Measurements from ENCODE around the gene PGAP2. TPM values are rescaled to one million over a fixed set of nuclear protein-coding genes. Genes with fewer than 3 reads are reported as not detected.

The PGAP2 gene
- total RNA-seq, 1 donor from 2014 or later, result 49.1 TPM

DNA sequence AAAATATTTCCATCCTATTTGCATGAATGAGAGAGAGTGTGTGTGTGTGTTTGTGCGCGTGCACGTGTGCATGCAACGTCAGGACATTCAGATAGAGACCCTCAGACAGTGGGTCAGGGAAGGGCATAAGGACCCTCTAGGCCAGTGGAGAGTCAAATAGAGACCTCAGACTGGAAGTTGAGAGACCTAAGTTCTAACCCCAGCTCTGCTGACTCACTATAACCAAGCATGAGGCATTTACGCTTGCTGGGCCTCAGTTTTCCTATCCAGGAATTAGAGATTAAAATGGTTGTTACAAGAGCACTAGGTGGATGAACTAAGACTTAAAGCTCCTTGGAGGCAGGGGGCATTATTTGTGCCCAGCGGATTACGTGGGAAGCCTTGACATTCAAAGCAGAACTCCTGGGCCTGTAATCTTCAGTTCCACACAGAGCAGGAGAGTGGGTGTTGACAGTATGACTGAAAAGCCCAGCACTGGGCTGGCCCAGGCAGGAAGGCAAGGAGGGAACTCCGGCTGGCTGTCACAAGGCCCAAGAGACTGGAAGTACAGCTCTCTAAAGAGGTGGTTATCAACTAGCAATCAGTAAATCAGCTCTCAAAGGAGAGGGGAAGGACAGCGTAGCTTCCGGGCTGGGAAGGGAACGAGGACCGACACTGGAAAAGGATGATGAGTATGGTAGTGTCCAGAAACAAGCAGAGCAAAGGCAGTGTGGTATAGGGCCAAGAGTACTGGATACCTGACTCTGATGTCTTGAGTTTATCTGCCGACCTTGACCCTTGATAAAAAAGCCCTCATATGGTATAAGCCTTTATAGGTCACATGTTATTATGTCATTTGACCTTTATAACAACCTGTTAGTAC lies 23.2 kb downstream of the PGAP2 start:
- no peak for DNase-seq (ENCODE audit: low spot score)

DNA sequence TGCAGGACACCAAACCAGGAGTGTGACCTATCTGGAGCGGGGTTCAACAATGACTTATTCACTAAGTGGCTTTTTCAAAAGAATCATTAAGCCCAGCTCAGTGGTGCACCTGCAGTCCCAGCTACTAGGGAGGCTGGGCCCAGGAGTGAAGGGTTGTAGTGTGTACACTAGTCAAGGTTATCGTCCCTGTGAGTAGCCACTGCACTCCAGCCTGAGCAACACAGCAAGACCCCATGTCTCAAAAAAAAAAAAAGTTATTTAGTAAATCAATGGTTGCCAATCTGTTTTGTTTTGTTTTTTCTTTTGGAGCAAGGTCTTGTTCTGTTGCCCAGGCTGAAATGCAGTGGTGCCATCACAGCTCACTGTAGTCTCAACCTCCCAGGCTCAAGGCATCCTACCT lies 24.5 kb downstream of the PGAP2 start:
- DNase-seq (ENCODE audit: low spot score), result no peak

DNA sequence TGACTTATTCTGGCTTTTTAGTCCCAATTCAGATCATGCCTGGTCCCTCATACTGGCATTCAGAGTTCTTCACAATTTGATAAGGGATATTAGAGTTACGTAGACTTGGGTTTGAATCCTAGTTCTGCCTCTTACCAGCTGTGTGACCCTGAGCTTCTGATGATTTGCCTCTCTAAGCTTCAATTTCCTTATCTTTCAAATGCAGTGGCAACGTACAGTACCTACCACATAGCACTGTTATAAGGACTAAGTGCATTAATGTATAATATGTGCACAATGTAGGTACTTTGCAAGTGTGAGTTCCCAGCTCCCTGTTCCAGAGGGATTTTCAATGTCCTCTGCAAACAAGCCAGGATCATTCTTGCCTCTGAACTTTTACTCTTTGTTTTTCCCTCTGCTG lies 25.1 kb downstream of the PGAP2 start:
- no peak for DNase-seq (ENCODE audit: low spot score)

DNA sequence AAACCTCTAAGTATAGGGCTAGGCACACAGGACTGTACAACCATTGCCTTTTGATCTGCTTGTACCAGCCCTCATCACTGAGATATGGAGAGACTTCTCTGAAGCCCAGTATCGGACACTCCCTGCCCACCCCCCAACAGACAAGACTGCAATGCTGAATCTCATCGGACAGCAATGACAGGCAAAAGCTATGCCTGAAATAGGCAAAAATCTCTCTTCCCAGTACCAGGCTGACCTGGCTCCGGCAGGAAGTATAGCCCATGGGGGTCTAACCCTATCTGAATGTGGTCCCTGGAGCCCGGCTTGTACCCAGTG lies 25.9 kb downstream of the PGAP2 start:
- DNase-seq (ENCODE audit: low spot score), result no peak

DNA sequence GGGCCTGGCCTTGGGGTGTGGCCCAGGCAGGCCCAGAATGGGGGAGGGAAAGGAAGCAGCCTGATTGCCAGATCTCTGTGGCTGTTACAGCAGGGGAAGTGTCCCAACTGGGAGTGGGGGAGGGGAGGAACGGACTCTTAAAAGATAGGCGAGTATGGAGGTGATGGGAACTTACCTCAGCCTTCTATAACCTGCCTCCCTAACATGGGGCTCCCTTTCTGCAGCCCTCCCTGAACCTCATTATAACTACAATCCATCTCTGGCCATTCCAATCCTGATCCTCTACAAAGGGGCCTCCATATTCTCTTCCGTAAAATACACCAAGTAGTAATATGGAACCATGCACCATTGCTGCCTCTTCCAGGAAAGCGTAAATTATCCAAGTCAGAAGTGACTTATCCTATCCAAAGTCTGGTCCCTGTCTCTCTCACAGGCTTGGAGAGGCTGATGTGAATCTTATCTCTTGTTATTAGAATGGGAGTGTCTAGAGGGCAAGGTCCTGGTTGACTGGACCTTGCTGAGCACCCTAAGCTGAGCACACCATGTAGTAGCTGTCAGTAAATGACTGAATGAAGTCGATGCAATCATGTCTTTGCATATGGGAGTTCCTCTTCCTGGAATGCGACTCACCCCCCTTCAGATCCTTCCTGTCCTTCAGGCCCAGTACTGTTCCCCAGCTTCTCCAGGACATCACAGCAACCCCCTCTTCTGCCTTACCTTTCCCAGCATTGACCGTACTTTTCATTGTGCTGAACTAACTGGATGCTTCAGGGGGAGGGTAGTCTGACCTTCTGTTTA lies 26.5 kb downstream of the PGAP2 start:
- no peak for DNase-seq (ENCODE audit: low spot score)

DNA sequence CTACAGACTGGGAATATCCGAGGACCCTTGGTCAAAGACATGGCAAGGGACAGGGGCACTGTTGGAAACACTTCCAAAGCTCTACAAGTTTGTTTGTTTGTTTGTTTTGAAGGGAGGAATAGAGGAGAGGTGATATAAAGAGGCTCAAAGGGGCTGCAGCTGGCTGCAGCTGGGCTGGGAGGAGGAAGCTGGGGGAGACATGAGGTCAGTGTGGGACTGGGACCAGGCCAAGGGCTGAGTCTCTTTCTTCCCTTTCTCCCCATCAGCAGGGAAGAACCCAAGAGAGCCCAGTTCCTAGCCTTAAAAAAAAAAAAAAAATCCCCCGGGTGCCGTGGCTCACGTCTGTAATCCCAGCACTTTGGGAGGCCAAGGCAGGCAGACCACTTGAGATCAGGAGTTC lies 27.4 kb downstream of the PGAP2 start:
- DNase-seq (ENCODE audit: low spot score), result no peak

DNA sequence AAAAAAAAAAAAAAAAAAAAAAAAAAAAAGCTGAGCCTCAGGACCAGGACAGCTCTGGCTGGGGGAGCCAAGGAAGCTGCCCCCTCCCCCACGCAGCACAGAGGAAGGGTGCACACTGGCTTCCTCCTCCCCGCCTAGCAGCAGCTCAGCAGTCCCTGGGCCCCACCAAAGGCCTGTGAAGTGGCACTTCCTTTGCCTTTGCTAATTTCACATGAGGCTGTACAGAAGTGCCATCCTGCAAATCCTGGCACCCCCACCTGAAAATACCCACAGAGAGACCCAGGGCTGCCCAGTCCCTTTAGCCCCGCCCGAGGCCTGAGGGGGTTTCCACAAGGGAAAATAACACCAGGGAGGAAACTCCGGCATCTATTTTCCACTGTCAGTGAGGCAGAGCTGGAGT lies 28.5 kb downstream of the PGAP2 start:
- no peak for DNase-seq (ENCODE audit: low spot score)

DNA sequence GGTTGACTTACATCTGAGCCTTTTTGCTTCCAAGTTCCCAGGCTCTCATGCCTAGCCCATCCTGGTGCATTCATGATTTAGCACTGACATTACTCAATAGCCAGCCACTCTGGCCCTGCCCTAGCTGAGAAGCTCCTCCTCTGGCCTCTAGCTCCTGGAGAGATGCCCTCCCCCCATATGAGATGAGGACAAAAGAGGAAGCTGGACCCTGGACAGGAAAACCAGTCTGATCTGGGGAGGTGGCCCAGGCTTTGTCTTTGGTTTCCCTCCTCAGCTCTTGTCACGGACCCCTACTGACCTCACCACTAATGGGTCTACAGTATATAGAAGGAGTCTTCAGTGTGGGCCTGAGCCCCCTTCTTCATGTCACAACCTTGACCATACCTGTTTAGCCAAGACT lies 29.4 kb downstream of the PGAP2 start:
- DNase-seq (ENCODE audit: low spot score), result peak; percentile 56

DNA sequence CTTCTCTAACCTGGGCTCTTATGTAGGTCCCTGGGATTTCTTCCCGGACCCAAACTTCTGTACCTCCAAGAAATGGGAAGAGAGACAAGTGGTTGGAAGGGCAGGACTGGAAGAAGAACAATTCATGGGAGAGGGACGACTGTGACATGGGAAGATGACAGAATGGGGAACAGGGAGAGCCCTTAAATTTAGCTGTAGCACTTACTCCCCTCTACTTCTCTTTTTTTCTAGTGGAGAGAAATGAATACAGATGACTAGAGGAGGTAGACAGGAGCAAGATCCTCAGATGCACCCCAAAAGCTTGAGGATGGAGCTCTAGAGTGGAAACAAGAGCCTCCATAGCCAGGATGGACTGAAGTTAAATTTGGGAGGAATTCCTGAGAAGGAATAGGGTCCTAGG lies 30.1 kb downstream of the PGAP2 start:
- DNase-seq (ENCODE audit: low spot score), result no peak

DNA sequence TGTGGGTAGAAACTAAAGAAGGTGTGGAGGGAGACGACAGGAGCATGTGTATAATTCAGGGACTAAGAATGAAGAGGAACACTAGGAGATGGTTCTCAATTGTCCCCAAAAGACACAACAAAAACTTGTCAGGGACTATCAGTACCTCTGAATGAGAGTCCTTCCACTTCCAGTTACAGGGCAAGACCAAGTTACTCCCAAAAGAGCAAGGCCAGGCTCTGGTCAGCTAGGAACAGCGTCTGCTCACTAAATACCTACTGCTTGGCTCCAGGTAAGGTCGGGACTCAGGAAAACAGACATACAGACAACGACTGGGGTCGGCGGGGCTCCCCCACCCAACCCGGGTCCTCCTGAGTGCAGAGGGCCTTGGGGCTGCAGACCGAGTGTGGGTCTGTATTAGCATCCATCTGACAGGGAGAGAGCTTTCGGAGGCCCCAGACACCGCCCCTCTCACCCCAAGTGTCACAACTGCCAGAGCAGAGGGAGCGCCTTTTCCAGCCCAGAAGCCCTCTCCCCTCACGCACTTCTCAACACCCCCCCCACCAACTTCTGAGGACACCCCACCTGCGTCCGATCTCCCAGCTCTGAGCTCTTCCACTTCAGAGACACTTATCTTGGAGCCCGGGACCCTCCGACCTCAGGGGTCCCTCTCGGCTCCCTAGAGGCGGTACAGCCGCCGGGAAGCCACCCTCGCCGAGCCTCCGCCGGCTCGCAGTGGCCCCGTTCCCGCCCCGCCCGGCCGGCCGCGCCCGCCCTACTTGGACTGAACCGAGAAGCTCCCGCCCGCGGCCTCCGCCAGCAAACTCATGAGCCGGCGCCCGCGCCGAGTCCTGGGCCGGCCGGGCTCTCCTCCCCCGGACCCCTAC lies 31.9 kb downstream of the PGAP2 start:
- no peak for DNase-seq (ENCODE audit: low spot score)

DNA sequence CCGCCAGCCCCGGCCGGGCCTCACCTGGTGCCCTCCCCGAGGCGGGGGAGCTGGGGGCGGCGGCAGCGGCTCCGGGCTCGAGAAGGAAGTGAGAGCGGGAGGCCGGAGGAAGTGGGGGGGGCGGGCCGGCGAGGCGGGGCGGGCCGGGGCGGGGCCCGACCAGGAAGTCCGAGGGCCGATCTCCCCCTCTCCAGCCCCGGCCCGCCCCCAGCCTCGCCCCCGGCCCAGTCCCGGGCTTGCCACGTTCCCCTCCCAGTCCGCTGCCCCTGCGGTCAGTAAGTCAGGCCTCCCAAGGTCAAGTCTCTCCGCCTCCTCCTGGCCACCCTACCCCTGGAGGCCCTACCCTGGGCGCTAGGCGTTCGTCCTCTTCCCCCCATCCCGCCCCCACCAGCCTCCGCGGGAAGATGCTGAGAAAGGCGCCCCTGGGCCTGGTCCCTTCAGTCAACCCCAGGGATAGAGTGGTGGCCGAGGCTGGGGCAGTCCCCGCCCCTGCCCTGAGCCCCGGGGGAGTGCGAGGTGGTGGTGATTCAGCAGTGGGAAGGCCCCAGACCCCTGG lies 32.6 kb downstream of the PGAP2 start, which contains the start of gene RHOG:
RHOG (minus strand) TSS at position 90 of the 556 bp plus-strand sequence. CDS start 12,821 bp downstream, outside the sequence.
- peak; percentile 90 for DNase-seq (ENCODE audit: low spot score)

DNA sequence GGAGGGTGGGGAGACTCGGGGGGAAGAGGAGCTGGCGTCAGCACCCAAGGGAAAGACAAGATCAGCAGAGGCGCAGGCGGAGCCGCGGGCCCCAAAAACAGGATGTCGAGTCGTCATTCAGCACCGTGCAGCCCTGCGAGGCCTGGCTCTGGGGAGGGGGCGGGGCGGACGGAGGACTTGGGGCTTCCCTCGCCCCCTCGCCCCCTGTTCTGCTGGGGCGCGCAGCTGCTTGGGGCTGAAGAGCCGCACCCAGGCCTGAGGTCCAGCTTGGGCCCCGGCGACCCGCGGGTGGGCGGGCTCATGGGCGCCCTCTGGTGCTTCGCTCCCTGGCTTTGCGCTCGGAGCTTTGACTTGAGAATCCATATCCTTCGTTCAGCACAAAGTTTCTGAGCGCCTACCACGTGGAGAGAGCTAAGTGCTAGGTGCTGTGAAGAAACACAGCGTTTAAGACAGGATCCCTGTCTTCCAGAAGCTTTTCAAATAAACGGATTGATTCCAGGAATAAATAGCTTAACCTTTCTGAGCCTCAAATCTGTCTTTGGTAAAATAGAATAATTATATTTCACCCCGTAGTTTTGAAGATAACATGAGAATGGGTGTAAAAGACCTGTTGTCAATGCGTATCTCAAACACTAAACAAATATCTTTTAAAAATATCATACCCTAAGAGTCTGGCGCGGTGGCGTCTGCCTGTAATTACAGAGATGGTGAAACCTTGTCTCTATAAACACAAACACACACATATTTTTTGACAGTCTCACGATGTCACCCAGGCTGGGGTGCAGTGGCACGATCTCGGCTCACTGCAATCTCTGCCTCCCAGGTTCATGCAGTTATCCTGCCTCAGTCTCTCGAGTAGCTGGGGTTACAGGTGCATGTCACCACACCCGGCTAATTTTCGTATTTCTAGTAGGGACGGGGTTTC lies 33.3 kb downstream of the PGAP2 start:
- DNase-seq (ENCODE audit: low spot score), result peak; percentile 85

DNA sequence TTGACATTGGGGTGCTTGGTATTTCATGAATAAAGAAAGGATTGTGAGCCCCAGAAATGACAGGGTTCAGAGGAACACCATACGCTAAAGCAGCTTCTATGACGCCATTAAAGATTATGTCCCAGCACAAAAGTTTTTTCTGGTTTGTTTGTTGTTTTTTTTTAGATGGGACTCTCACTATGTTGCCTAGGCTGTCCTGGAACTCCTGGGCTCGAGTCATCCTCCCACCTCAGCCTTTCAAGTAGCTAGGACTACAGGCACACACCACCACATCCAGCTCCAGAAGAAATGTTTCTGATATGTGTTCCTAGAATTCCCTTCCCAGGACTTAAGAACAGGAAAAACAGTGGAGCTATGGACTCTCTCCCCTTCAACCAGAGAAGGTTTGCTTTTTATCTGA lies 35.0 kb downstream of the PGAP2 start:
- no peak for DNase-seq (ENCODE audit: low spot score)

DNA sequence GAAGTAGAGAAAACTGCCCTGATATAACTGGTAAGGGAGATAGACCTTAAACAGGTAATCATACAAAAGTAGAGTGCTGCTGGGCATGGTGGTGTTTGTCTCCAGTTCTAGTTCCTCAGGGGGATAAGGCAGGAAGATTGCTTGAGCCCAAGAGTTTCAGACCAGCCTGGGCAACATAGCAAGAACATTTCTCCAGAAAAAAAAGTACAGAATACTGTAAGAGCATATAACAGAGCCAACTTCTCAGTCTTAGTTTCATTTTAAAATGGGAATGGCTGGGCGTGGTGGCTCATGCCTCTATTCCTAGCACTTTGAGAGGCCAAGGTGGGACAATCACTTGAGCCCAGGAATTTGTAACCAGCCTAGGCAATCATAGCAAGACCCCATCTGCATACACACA lies 36.9 kb downstream of the PGAP2 start:
- DNase-seq (ENCODE audit: low spot score), result no peak

DNA sequence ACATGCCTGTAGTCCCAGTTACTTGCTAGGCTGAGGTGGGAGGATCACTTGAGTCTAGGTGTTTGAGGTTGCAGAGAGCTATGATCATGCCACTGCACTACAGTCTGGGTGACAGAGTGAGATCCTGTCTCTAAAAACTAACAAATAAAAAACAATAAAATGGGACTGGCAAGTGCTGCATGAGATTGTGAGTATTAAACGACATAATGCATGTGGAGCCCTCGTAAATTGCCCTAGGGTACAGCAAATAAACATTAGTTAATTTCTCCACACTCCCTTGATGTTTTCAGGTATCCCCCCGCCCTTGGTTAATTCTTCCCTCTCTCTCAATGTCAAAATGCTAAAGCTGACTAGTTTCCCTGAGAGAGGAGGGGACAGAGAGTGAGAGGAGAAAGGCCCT lies 37.3 kb downstream of the PGAP2 start:
- no peak for DNase-seq (ENCODE audit: low spot score)

DNA sequence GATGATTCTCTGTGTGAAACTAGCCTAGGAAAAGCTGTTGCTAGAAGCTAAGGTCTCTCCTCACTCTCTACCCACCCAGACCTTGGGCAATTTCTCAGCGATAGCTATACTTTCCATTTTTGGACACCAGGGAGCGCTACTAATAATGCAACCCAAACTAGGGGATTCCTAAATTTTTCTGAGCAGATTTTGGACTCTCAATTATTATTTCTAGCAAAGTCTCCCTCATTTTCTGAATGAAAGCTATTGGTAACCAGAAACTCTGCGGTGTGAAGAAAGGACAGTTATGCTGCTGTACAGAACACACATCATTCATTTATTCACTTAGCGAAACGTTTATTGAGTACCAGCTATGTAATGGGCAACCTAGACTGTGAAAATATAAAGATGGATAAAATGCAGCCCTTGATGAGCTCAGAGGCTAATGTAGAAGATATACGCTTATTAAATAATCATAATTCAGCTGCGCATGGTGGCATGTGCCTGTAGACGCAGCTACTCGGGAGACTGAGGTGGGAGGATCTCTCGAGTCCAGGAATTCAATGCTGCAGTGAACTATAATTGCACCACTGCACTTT lies 41.0 kb downstream of the PGAP2 start:
- DNase-seq (ENCODE audit: low spot score), result no peak

DNA sequence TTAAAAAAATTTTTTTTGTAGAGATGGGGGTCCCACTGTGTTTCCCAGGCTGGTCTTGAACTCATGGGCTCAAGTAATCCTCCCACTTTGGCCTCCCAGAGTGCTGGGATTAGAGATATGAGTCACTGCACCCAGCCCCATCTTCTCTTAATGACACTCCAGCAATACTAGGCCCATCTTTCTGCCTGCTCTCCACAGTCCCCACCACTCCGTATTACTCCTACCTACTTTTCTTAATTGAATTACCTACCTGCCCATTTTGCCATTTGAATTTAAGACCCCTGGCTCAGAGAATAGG lies 45.1 kb downstream of the PGAP2 start:
- no peak for DNase-seq (ENCODE audit: low spot score)

DNA sequence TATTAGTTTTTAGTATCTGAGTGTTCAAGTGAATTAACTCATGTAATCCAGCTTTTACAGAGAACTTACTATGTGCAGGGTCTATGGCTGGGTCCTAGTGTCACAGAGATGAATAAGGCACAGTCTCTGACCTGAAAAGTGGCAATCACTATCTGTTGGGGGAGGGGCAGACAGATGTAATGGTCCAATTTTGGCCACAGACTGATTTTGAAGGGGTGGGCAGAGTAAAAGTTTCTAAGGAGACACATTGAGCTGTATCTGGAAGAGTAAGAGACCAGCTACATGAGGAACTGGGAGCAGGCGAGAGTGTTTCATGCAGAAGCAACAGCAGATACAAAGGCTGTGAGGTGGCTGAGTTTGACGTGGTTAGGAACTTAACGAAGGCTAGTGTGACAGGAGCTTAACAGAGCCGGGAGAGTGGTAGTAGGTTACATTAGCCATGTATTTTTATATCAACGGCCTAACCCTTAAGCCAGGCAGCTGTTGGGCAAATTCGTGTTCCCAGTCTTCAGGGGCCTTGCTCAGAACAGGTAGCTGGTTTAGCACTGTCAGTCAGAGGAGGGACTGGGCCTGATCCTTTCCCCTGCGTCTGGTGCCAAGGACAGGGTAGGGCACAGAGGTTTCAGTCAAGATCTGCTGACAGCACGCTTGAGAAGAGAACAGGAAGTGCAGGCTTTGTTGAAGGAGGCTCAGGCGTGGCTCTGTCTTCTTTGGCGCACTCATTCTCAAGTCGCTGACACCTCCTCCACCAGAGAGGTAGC lies 45.7 kb downstream of the PGAP2 start:
- DNase-seq (ENCODE audit: low spot score), result peak; percentile 74

DNA sequence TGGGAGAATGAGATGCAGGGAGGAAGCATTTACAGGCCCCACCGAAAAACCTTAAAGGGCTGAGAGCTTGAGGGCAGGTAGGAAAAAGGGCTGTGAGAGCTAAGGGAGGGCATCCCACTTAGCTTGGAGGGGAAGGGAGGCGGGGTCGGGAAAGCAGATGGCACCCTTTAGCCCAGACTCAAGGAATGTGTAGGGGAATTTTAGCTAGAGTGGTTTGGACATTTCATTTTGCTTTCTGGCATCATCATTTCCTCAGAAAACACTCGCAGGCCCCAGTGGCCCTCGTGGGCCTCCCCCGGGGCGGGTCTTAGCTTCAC lies 46.3 kb downstream of the PGAP2 start:
- no peak for DNase-seq (ENCODE audit: low spot score)
